HG03060 (cell line): Measurements from ENCODE around the gene CDC42BPB.

ENCODE experiments used
- ATAC-seq: cut with Tn5 transposase; IDR thresholded peaks from one replicate; pipeline ENCODE4 v1.9.1; 2021; ENCODE audit warnings: low read depth, moderate number of reproducible peaks; ENCODE audit not compliant: unreplicated experiment

CDC42BPB gene

DNA sequence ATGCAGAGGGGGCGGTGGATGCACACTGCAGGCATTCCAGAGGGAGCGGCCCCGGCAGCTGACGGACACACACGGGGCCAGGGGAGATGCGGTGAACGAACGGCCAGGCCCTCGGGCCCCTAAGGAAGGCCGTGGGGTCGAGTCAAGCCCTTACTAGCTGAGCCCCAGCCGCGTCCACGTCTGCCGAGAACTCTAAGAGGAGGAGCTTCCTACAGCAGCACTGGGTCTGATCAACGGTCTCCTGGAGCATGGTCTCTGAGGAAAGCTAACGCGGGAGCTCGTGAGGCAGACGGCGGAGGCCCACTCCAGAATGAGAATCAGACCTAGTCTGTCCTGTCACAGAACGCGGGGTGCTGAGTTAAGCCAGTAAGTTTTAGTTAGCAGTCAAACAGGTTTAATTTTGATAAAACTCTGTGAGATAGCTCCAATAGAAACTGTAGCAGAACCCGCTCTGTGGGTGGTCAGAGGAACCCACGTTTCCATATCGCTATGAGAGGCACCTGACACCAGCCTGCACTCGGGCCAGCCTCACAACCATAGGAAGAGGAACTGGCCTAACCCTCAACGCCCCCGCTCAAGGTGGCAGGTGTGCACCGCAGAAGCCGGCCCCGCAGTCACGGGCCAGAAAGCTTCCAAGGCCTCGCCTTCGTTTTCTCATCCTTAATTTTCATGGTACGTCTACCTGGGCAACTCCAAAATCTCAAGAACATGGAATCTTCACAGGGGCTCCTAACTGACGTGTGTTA, 55.5 kb downstream of the CDC42BPB start:
- no peak for ATAC-seq

DNA sequence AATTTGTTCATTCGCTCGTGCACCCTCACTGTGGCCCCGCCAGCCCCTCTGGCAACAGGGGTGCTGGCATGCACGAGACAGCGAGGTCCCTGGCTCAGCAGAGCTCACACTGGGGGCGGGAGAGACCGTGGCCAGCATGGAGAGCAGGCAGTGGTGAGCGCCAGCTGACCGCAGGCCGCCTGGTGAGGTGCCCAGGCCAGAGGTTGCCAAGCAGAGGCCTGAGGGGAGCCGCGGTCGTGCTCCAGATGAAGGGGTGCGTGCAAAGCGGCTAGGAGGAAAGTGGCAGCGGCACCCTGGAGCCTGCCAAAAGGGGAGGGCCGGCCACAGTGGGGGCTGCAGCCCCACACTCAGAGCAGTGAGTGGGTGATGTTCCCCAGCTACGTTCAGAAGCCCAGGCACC, 56.1 kb downstream of the CDC42BPB start:
- ATAC-seq = no peak

DNA sequence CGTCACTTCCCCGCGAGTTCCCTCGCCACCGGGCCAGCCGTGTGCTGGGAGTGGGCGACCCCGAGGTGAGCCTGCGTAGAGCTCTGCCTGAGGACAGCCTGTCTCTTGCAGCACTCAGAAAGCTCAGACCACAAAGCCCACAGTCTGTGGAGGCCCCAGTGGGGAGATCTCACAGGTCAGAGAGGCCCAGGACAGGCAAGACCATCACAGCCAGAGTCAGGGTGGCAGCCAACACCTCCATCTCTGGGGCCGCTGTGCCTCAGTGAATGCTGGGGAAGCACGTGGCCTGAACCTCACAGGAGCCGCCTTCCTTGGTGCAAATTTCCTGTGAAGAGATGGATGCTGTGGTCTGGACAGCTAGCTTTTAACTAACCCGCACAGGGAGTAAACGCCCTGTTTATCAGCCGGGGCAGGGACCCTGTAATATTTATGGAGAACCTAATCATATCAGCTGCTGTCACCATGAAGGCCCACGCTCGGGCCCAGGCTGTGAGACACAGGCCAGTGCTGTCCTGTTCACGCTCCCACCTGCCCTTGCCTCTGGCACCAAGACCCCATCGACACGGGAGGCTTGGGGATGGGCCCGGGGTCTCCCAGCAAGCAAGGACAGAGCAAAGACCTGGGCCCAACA, 56.9 kb downstream of the CDC42BPB start:
- no peak for ATAC-seq

DNA sequence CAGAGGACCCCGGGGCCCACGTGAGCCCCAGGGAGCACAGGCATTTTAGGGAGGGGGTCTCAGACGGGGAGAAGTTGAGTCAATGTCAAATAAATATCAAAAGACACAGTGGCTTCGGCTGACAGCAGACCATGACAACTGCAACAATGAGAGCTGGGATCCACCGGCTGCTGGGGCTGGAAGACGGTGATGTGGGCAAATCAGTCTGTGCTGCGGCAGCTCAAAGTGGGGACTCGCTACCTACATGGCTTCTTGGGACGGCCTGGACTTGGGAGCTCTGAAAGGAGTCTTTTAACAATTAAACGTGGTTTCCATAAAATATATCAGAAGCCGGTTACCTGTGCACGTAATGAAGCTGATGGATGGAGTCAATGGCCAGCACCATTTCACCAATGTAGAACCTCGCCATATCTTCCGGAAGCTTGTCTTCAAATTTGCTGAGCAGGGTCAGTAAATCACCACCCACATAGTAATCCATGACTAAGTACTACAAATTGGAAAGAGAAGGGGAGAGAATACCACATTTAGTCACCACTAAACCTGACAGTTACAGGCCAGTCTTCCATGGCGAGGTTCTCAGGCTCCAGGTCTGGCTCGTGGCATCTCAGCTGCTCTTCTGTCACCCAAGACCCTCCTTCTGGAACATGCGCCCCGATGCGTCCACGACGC, 58.0 kb downstream of the CDC42BPB start:
- ATAC-seq = no peak

DNA sequence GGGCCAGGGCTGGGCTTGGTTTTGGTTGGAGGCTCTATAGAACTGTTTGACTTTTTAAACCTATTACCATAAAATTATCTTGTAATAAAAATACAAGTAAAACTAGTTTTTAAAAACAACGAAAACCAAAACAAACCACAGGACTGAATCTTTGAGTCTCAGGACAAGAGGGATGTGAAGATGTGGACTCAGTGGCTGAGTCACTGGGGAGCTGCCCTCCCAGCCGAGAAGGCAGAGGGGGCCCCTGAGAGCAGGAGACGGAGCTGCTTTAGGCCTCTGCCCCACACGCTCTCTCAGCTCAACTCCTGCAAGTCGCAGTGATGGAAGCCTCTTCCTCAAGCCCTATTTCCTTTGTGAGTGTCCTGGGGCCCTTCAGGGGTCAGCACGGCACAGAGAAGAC, 59.0 kb downstream of the CDC42BPB start:
- ATAC-seq = no peak

DNA sequence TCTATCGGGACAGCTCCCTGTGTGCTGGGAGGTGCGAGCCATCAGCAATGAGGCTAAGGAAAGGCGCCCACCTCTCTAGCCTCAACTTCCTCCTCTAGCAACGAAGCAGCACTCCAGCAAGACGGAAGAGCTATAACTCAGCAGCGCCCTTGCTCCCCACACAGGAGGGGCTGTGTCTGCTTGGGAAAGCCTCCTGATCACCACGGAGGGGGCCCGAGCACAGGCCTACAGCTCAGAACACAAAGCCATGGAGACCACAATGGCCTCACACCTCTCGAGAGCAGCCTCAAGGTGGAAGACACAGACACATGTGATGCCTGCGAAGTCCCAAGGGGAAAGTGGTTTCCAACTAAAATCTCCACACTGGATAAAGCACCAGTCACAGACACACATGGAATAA, 60.4 kb downstream of the CDC42BPB start:
- ATAC-seq = no peak

DNA sequence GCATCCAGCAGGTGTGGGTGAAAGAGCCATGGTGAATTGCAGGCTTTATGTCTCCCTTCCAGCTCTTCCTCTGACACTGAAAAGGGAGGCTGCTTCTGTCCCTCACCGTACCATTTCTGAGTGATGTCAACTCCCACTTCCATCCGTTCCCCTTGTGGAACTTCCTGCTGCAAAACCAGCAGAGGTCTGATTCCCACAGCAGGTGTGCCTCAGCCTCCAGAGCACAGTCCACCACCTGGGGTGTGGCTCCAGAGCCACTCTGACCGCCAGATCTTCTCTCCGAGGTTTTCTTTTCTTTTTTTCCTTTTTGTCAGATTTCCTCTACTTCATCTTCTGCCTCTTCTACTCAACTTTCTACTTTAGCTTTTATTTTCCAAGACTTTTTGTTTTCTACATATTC, 62.7 kb downstream of the CDC42BPB start:
- no peak for ATAC-seq

DNA sequence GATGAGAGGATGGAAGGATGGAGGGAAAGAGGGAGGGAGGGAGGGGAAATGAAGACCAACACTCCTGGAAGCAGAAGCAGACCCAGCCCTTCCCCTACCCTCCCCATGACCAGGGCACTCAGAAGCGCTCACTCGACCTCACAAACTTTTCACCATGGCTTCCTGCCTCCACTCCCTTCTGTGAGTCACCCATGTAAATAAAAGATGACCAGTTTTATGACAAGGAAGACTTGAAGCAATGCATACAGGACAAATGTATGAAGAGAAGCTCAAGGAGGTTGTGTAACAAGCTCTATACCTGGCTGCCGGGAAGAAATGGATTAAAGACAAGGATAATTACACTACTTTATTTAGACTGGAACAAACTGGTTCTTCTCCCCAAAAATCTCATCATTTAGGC, 63.8 kb downstream of the CDC42BPB start:
- ATAC-seq = no peak

DNA sequence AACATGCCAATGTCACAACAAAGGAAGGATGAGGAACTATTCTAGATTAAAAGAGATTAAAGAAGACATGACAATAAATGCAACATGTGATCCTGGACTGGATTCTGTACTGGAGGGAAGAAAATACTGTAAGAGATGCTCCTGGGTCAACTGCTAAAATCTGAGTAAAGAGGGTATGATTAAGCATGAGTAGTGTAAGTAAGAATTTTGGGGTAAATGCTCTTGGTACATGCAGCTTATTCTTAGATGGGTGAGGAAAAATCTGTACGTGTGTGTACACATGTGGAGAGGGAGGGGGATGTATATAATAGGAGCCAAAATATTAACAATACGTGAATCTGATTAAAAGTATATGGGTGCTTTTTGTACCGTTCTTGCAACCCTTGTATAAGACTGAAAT, 66.0 kb downstream of the CDC42BPB start:
- ATAC-seq = no peak

DNA sequence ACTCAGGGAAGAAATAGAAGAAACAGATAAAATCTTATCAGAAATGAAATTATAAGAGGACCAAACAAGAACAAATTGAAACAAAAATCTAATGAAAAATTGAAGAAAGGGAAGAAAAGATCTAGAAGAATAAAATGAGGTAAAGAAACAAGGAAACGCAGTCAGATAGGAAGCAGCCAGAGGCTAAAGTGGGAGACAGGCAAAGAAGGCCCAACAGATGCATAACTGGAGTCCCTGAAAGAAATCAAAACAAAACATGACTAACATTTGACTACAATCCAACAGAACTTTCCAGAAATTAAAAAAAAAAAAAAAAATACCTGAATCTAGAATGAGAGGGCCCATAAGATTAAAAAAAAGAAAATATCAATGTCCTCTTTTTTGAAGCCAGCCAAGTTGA, 69.3 kb downstream of the CDC42BPB start:
- ATAC-seq = no peak

DNA sequence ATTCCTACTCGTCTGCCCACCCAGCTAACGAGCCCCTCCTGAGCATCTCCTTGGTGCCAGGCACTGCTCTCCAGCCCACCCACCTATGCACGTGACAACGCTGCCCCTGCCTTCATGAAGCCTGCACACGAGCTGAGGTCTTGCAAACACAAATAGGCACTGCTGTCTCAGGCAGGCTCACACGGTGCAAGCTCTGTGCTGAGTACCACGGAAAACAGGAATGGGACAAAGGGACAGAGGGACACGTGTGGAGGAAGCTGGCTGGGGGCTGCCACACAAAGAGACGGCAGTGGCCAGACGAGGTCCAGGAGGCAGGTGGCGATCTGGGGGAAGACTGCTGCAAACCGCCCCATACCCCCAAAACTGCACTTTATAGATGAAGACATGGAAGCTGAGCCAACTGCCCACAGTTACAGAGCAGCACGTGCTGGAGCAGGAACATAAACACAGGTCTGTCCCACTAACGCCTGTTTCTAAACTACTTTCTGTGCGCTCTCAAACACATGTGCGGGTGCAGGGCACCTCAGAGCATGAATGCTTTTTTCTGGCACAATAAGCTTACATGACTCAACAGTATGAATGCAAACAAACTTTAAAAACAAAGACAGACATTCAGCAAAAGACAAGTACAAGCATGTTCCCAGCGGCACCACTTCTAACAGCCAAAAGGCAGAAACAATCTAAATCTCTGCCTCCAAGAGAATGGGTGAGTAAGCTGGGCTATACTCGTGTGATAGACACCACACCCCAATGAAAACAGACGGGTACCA, 70.4 kb downstream of the CDC42BPB start:
- no peak for ATAC-seq

DNA sequence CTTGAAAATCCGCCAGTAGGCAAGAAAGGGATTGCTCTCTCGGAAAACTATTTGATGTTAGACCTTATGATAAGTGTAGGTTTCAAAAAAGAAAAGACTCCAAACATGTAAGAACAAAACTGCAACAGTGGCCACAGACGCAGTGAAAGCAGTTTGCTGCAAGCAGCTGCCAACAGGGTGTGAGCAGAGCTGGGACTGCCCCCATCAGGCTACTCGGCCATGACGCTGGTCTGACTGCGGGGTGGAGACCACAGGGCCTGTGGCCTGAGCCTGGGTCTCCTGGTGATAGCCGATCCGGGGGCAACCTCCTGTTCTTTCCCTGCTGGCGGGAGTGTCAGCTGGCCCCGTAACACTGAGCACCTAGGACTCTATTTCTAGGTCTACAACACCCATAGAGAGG, 71.7 kb downstream of the CDC42BPB start:
- ATAC-seq = no peak

DNA sequence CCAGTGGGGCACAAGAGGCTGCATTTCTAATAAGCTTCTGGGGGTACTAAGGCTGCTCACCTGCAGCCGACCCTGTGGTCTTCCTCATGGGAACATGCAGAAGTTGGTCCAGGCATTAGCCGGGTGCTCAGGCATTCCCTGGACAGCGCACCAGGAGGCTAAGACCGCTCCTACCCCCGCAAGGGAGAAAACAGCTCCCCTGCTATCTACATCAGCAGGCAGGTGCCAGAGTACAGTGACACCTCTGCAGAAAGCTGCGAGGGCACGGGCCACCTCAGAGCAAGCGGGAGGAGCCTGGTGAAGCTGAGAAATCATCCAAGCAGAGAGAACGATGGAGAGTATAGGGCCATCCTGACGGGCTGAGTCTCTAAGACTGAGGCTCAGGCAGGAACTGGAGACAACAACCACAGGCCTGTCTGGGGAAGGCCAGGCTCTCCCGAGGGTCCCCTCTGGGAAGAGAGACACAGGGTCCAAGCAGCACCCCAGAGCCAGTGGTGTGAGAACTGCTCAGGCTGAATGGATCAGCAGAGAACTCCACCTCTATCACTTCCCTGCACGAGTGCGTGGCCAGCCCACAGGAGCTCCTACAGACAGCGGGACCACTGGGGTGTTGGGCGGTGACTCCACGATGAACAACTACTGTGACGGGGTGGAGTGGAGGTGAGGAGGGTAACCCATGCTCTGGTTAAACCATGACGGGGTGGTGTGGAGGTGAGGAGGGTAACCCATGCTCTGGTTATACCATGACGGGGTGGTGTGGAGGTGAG, 72.8 kb downstream of the CDC42BPB start:
- no peak for ATAC-seq

DNA sequence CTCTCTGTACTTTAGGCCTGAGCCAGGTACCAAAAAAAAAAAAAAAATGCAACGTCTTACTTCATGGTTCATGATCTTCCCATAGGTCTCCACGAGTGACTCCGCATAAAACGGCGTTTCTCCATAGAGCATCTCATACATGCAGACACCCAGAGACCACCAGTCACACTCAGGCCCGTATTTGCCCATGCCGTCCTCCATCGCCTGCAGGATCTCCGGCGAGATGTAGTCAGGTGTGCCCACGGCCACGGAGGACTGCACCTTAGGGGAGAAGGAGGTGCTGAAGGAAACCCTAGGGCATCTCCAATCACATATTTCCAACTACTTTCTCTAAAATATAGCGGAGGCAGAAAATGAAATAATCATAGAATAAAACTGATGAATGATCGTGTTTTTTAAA, 73.9 kb downstream of the CDC42BPB start:
- no peak for ATAC-seq

DNA sequence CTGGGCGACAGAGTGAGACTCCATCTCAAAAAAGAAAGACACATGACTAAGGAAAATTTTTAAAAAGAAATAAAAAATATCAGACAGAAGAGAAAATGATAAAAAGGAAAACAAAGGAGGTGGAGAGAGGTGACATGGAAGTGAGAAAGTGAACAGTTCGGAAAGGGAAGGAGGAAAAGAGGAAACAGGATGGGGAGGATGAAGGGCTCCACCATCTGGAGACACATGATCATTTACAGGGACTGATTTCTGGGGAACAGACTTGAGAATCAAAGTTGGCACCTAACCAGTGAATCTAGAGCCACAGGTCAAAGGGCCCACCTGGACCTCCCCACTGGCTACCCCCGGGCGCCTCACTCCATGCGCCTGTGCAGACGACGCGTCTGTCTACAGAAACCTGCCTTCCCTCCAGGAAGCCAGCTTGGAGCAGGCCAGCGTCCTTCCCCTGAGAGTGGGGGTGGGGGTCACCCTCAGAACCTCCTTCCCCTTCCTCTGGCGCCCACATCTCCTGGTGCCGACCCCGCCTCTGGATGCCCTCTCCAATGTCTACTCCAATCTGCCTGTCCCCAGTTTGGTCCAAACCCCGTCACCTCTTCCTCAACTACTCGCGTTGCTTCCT, 74.4 kb downstream of the CDC42BPB start:
- ATAC-seq = no peak

DNA sequence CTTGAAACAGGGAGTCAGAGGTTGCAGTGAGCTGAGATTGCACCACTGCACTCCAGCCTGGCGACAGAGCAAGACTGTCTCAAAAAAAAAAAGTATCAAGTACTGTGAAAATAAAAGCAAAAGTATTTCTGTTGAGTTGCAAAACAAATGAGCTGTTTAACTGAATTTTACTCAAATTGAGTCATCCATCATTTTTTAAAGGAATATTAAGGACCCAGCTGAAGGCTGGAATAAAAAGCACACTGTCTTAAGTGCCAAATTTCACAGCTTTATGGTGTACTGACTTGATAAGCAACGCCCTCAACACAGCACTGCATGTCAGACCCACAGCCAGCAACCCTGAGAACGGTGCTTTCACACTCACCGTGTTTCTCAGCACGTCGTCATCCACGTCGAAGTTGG, 76.9 kb downstream of the CDC42BPB start:
- ATAC-seq = no peak

DNA sequence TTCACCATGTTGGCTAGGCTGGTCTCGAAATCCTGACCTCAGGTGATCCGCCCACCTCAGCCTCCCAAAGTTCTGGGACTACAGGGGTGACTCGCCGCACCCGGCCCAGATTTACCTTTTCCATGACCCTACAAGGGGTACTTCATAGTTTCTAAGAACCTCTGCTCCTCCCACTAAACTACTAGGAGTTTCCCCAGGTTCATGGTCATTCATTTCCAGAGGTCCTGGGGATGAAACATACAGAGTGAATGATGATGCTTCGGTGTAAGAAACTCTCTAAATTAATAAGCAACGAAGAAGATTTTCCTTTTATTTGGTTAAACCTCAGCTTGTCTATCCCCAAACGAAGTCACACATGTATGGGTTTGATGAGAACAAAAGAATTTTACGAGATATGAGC, 77.9 kb downstream of the CDC42BPB start:
- ATAC-seq = no peak

DNA sequence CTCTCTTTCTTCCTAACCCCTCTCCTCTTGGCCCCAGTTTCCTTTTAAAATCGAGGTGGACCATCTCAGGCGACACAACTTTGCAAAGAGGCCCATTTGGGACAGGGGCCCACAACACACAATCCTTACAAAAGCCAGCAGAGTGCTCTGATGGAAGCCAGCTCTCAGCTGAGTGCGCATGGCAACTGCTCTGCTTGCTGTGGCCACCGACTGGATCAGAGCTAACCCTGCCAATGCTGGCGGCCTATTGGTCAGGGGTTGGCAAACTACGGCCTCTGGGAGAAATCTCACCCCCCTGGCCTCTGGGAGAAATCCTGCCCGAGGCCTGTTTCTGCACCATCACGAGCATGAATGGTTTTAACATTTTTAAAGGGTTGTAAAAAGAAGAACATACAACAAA, 79.9 kb downstream of the CDC42BPB start:
- no peak for ATAC-seq

DNA sequence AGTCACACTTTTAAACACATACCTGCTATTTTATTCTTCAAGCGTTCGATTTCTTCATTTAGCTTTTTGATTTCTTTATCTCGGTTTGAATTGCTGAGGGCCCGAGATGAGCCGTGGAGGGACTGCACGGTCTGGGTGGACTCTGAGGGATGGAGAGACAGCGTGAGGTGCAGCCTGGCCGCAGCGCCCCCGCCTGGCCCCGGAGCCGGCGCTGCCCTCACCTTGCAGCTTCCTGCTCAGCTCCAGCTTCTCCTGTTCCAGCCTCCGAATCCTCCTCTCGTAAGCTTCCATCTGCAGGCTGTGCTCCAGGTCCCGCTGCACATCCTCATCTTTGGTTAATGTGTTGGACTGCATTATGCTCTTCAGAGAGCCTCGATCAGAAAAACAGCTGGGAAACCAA, 81.7 kb downstream of the CDC42BPB start:
- ATAC-seq = no peak

DNA sequence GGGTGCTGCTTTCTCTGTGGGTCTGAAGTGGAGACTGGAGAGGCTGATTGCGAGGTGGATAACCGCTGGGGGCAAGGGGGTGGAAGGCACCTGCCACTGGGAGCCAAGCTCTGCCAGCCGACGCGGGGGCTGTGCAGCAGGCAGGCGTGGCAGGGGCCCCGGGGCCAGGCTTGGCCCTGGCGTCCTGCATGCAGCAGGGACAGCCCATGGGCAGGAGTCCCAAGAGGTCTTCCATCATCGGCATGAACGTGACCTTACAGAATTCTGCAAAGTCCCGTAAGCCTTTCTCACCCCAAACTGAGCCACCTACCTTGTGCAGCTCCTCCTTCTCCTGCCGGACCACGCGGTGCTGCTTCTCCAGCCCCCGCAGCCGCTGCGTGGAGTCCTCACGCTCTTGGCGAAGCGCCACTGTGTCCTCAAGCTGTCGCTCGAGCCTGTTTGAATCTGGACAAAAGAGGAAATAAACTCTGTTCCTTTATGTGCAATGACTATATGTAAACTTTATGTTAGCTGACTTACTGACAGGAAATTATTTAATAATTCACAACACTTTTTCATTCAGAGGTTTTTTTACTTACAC, 83.6 kb downstream of the CDC42BPB start:
- ATAC-seq = no peak
